Activated CD8-positive, alpha-beta memory T cell treated with anti-CD3 and anti-CD28 coated beads, Interleukin-2, amount 50 U/mL, for 4 hours (primary cell): ENCODE data around the gene PLA2G7.
"Not testable (repeated sequence)": the region's sequence is repeated elsewhere in the genome, so short reads cannot be mapped to it uniquely, and the experiment has no call there.

Experiments
- DNase-seq: peaks from one replicate; pipeline ENCODE4 v3.0.0-alpha.2; 2020

Gene PLA2G7

GRCh38 chr6:46734867-46735719 lies at the start of gene PLA2G7:
Gene PLA2G7, minus strand, starts transcription at chr6:46735375. Its CDS starts 12,484 bp downstream, at chr6:46722891.
- DNase-seq, result no peak

GRCh38 chr6:46784535-46784934 lies 49.4 kb upstream of the PLA2G7 start:
- no peak for DNase-seq

GRCh38 chr6:46781478-46782378 lies 46.6 kb upstream of the PLA2G7 start:
- no peak for DNase-seq

GRCh38 chr6:46777476-46778346 lies 42.5 kb upstream of the PLA2G7 start:
- DNase-seq, result no peak

GRCh38 chr6:46776070-46776712 lies 41.0 kb upstream of the PLA2G7 start:
- DNase-seq, result no peak

GRCh38 chr6:46774736-46775135 lies 39.6 kb upstream of the PLA2G7 start:
- not testable (repeated sequence) for DNase-seq

- no peak for DNase-seq
Observed at GRCh38 chr6:46773201-46773855, 38.2 kb upstream of the PLA2G7 start.

- DNase-seq, result no peak
Observed at GRCh38 chr6:46772762-46773161, 37.6 kb upstream of the PLA2G7 start.

GRCh38 chr6:46772016-46772415 lies 36.8 kb upstream of the PLA2G7 start:
- DNase-seq, result no peak

- no peak for DNase-seq
Observed at GRCh38 chr6:46764961-46765360, 29.8 kb upstream of the PLA2G7 start.

GRCh38 chr6:46764280-46764679 lies 29.1 kb upstream of the PLA2G7 start:
- not testable (repeated sequence) for DNase-seq

GRCh38 chr6:46763466-46763865 lies 28.3 kb upstream of the PLA2G7 start:
- DNase-seq, result no peak

- DNase-seq, result no peak
Observed at GRCh38 chr6:46760925-46761324, 25.8 kb upstream of the PLA2G7 start.

GRCh38 chr6:46758960-46759753 lies 24.0 kb upstream of the PLA2G7 start:
- no peak for DNase-seq

GRCh38 chr6:46757214-46757596 lies 22.0 kb upstream of the PLA2G7 start:
- DNase-seq, result no peak

- no peak for DNase-seq
Observed at GRCh38 chr6:46756469-46757213, 21.5 kb upstream of the PLA2G7 start.

GRCh38 chr6:46755865-46756264 lies 20.7 kb upstream of the PLA2G7 start:
- DNase-seq, result no peak

- DNase-seq, result no peak
Observed at GRCh38 chr6:46751658-46752057, 16.5 kb upstream of the PLA2G7 start.

GRCh38 chr6:46749731-46750130 lies 14.6 kb upstream of the PLA2G7 start:
- DNase-seq, result no peak

GRCh38 chr6:46748940-46749503 lies 13.8 kb upstream of the PLA2G7 start:
- no peak for DNase-seq
